ENCODE data around the gene ZNF805. TPM values are rescaled to one million over a fixed set of nuclear protein-coding genes. Genes with fewer than 3 reads are reported as not detected.
A peak's percentile ranks its signal among the peaks of the same experiment; 100 is the strongest.

Gene ZNF805
- total and polyA plus RNA-seq, 12 donors = 0.84 to 29.7 (median 18.6) TPM

DNA sequence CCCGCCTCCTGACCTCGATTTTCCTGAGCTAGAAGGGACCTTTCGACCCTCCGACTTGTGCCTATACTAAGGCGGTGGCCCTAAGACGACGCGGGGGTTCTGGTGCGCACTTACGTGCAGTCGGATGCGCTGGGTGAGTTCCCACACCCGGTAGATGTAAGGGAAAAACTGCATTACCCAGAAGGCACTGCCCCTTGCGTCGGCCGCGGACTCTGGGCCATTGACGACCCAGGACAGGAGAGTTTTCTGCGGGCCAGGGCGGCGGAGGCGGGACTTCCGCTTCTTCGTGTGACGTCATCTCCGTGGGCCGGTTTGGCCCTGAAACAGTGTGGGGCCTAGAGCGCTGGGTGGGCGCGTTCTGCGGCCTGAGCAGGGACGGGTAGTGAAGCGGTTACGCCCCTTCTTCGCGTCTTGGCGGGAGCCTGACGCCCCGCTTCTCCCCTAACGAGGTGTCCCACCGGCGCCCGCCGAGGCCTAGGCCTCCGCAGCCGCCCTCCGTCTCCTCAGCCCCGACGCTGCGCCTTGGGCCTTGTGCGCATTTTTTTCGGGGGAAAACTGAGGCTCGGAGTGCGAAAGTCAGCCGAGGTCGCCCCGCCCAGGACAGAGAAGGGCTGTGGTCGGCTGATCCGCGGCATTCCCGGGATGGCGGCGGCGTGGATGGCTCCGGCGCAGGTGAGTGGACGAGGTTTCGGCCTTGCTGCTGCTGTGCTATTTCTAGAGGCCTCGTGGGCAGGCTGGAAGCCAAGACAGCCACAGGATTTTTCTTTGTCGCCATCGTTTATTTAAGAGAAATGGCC, 39.9 kb downstream of the ZNF805 start, which contains the start of gene ZNF460:
TSS of gene ZNF460 (plus strand) at position 321 of the 797 bp plus-strand sequence. CDS start at position 643, 322 bp downstream.
- intact Hi-C loops (cut with DNase I) = no loop called here
- no peaks in the 10 kb centered on the region for H3K27me3 ChIP-seq
- peak; percentile 96 to 99 (median 97) for DNase-seq
- H3K4me1 ChIP-seq (replicated peaks in 1 of 2) = peaks cover 37 to 54% of the 10 kb centered on the region in 2 donors
- peak within 1 kb of the TSS; percentile 50 to 89 (median 69) for H3K4me3 ChIP-seq
- TF ChIP-seq, protein P1, sequence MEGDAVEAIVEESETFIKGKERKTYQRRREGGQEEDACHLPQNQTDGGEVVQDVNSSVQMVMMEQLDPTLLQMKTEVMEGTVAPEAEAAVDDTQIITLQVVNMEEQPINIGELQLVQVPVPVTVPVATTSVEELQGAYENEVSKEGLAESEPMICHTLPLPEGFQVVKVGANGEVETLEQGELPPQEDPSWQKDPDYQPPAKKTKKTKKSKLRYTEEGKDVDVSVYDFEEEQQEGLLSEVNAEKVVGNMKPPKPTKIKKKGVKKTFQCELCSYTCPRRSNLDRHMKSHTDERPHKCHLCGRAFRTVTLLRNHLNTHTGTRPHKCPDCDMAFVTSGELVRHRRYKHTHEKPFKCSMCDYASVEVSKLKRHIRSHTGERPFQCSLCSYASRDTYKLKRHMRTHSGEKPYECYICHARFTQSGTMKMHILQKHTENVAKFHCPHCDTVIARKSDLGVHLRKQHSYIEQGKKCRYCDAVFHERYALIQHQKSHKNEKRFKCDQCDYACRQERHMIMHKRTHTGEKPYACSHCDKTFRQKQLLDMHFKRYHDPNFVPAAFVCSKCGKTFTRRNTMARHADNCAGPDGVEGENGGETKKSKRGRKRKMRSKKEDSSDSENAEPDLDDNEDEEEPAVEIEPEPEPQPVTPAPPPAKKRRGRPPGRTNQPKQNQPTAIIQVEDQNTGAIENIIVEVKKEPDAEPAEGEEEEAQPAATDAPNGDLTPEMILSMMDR (IDR thresholded peaks at IDR 0.05) = peak in 1 of 6 experiments; percentile 10
- TF ChIP-seq POLR2A (IDR thresholded peaks at IDR 0.05) = peak; percentile 41 to 80
- H3K27ac ChIP-seq = peak within 1 kb of the TSS; percentile 95 to 100 (median 98)
- 0 to 1% (median 0%) methylated on average over 26 to 71 of the region's 71 CpGs for WGBS, 4 donors
- H3K36me3 ChIP-seq (replicated peaks in 1 of 2) = peaks cover 0 to 13% of the 10 kb centered on the region in 2 donors
- H3K9me3 ChIP-seq (replicated peaks in 1 of 3) = no peaks in the 10 kb centered on the region

DNA sequence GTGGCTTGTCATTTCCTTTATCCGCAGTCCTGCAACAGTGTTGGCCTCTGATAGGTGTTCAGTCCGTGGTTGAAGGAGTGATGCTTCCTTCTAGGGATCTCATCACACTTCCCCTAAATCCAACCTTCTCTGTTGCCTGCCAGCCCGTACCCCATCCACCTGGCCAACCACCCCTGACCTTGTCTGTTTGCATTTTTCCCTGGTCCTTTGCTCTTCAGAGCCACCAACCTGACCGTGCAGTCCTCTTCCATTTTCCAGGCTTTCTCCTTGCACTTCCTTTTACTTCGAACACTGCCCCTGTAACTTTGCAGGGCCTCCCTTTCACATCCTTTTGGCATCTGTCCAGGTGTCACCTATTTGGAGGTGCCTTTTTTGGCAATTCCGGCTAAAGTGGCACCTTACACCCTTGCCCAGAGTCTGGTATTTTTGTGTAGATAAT, 40.5 kb downstream of the ZNF805 start:
- Histone ChIP-seq H3K27ac (peak overlapping the region; percentile 95 to 100 (median 98)), H3K9me3 (replicated peaks in 1 of 3) (no peaks in the 10 kb centered on the region), H3K4me1 (replicated peaks in 1 of 2) (peaks cover 37 to 54% of the 10 kb centered on the region in 2 donors), H3K27me3 (no peaks in the 10 kb centered on the region), H3K4me3 (peak overlapping the region; percentile 50 to 89 (median 69)), H3K36me3 (replicated peaks in 1 of 2) (peaks cover 0 to 20% of the 10 kb centered on the region in 2 donors)
- WGBS, 4 donors = 1 to 4% (median 2%) methylated on average over 6 of the region's 6 CpGs
- intact Hi-C loops (cut with DNase I) = no loop called here
- TF ChIP-seq POLR2A (IDR thresholded peaks at IDR 0.05) = no peak
- TF ChIP-seq, protein P1 (IDR thresholded peaks at IDR 0.05) = no peak
- peak in 1 of 7 donors; percentile 26 for DNase-seq

DNA sequence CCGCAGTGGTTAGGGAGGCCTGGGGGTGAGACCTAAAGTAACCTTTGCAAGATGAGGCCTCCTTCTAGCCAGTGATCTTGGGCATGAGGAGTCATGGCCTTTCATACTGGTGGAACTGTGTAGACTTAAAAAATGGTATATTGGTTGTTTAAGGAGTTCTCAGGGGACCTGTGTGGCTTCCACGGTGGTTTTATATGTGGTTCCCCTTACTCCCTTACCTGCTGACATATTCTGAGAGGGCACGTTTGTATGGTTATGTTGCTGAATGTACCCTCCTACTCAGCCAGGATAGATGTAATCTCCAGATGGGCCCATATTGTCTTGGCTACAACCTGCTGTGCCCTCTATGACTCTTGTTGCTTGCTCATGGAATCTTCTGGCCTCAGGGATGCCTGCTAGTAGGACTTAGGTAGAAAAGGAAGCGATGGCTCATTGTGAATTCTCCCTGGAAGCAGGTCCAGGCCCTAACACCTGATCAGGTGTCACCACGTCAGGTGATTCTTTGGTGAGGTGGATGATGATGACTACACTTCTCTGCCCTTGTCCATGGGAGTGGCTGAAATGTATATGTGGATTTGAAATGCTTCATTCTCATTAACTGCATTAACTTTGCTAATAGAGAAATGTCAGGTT, 41.7 kb downstream of the ZNF805 start:
- Histone ChIP-seq H3K4me3 (peak overlapping the region in 1 of 4 donors; percentile 78), H3K27me3 (no peaks in the 10 kb centered on the region), H3K9me3 (replicated peaks in 1 of 3) (no peaks in the 10 kb centered on the region), H3K4me1 (replicated peaks in 1 of 2) (peaks cover 37 to 45% of the 10 kb centered on the region in 2 donors), H3K36me3 (replicated peaks in 1 of 2) (peaks cover 0 to 31% of the 10 kb centered on the region in 2 donors), H3K27ac (peak overlapping the region in 3 of 5 donors; percentile 70 to 99 (median 78))
- TF ChIP-seq, protein P1 (IDR thresholded peaks at IDR 0.05) = no peak
- no peak for TF ChIP-seq POLR2A (IDR thresholded peaks at IDR 0.05)
- DNase-seq = no peak
- WGBS, 4 donors = 52 to 86% (median 74%) methylated on average over 3 to 5 of the region's 5 CpGs
- intact Hi-C loops (cut with DNase I) = no loop called here

DNA sequence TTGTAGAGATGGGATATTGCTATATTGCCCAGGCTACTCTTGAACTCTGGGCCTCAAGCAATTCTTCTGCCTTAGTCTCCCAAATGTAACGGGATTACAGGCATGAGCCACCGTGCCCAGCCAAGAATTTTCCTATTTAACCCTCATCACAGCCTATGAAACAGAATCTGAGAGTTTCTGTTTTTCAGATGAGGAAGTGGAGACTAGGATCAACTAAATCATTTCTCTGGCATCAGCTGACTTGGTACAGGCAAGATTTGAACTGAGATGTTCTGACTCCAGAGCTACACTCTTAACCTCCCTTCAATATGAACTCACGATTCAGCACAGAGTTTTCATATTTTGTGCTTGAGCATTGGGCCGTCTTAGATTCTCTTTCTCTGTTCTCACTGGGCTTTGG, 47.9 kb downstream of the ZNF805 start:
- Histone ChIP-seq H3K27me3 (no peaks in the 10 kb centered on the region), H3K9me3 (replicated peaks in 1 of 3) (no peaks in the 10 kb centered on the region), H3K4me3 (no peak overlapping the region), H3K36me3 (replicated peaks in 1 of 2) (peaks cover 0 to 93% of the 10 kb centered on the region in 2 donors), H3K4me1 (replicated peaks in 1 of 2) (peaks cover 12% of the 10 kb centered on the region in 2 donors), H3K27ac (no peak overlapping the region)
- WGBS, 4 donors = 80 to 90% (median 87%) methylated on average over 4 of the region's 4 CpGs
- intact Hi-C loops (cut with DNase I) = no loop called here
- TF ChIP-seq, protein P1 (IDR thresholded peaks at IDR 0.05) = no peak
- TF ChIP-seq POLR2A (IDR thresholded peaks at IDR 0.05) = no peak
- DNase-seq = no peak
